ENCODE measurements around the gene NBPF1. TPM values are rescaled to one million over a fixed set of nuclear protein-coding genes. Genes with fewer than 3 reads are reported as not detected.
"Not testable (repeated sequence)": the region's sequence is repeated elsewhere in the genome, so short reads cannot be mapped to it uniquely, and the experiment has no call there.

Gene NBPF1
- total and polyA plus RNA-seq, 7 experiments from 2014 or later = 7.0 to 25.7 (median 16.0) TPM

DNA sequence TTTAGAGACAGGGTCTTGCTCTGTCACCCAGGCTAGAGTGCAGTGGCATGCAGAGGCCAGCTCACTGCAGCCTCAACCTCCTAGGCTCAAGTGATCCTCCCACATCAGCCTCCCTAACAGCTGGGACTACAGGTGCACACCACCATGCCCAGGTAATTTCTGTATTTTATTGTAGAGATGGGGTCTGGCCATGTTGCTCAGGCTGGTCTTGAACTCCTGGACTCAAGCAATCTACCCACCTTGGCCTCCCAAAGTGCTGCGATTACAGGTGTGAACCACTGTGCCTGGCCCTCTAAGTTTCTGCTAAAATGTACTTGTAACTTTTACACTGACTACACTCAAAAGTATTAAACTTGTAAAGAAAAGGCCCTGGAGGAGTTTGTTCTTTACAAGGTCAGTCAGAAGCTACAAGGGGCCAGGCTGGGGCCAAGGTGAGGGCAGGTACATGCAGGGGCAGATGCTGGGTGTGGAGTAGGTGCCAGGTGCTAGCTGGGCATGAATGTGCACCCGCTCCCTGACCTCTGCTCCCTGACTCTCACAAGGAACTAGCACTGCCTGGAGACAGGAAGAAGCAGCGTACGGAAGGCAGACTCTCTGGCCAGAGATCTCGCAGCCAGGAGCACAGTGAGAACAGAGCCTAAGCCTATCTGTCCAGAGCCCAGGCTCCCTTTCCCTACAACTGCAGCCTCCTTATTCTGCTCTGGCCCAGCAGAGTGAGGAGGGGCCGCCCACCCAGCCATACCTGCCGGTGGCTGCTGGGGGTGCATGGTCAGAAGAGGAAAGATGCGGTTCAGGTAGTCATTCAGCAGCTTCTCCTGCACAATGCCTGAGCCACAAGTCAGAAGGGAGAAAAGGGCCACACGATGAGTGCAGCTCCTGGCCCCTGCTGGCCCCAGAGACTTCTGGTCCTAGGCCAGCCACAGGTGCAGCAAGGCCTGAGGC lies 28.9 kb upstream of the NBPF1 start:
- H3K27me3 ChIP-seq (ENCODE audit: control insufficient read depth in 2 of 2, insufficient read depth in 2 of 2, low read length in 2 of 2); H3K36me3 Mint-ChIP-seq; ATAC-seq; H3K36me3 ChIP-seq (ENCODE audit: control insufficient read depth in 2 of 3, insufficient read depth in 3 of 3, low read length in 3 of 3); CTCF ChIA-PET; H3K27me3 Mint-ChIP-seq; H3K9me3 Mint-ChIP-seq; intact Hi-C loops (cut with micrococcal nuclease); H3K4me3 ChIP-seq (ENCODE audit: low read length); H3K9me3 ChIP-seq (ENCODE audit: control insufficient read depth in 2 of 3, low read length in 3 of 3); H3K4me1 Mint-ChIP-seq: not testable (repeated sequence)
- Histone ChIP-seq H3K27ac (ENCODE audit: low read depth, low read length) (peak overlapping the region; percentile 34), H3K4me1 (ENCODE audit: control insufficient read depth in 2 of 2, insufficient read depth in 2 of 2, low read length in 2 of 2) (peaks cover 21 to 27% of the 10 kb centered on the region in 2 donors)
- POLR2A ChIA-PET = interaction anchor here (1.2 kb wide), 1 partner anchor 263 kb away, joined by 3 read pairs; no protein-coding TSS in a partner anchor
- peak in 2 of 9 donors; percentile 5 to 37 for DNase-seq
- Mint-ChIP-seq H3K27ac (peak overlapping the region in 1 of 9 donors; percentile 26), H3K4me3 (peak overlapping the region in 1 of 10 donors; percentile 23)

DNA sequence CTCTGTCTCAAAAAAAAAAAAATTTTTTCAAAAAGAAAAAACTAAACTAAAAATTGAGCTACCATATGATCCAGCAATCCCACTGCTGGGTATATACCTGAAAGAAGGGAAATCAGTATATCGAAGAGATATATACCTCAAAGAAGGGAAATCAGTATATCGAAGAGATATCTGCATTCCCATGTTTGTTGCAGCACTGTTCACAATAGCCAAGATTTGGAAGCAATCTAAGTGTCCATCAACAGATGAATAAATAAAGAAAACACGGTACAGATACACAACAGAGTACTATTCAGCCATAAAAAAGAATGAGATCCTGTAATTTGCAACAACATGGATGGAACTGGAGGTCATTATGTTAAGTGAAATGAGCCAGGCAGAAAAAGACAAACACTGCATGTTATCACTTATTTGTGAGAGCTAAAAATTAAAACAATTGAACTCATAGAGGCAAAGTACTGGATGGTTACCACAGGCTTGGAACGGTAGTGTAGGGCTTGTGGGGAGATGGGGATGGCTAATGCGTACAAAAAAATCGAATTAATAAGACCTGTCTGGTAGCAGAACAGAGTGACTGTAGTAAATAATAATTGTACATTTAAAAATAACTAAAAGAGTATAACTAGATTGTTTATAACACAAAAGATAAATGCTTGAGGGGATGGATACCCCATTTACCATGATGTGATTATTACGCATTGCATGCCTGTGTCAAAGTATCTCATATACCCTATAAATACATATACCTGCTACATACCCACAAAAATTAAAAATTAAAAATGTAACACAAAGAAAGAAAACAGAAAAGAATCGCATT lies 28.0 kb upstream of the NBPF1 start:
- not testable (repeated sequence) for H3K27ac Mint-ChIP-seq, ATAC-seq

DNA sequence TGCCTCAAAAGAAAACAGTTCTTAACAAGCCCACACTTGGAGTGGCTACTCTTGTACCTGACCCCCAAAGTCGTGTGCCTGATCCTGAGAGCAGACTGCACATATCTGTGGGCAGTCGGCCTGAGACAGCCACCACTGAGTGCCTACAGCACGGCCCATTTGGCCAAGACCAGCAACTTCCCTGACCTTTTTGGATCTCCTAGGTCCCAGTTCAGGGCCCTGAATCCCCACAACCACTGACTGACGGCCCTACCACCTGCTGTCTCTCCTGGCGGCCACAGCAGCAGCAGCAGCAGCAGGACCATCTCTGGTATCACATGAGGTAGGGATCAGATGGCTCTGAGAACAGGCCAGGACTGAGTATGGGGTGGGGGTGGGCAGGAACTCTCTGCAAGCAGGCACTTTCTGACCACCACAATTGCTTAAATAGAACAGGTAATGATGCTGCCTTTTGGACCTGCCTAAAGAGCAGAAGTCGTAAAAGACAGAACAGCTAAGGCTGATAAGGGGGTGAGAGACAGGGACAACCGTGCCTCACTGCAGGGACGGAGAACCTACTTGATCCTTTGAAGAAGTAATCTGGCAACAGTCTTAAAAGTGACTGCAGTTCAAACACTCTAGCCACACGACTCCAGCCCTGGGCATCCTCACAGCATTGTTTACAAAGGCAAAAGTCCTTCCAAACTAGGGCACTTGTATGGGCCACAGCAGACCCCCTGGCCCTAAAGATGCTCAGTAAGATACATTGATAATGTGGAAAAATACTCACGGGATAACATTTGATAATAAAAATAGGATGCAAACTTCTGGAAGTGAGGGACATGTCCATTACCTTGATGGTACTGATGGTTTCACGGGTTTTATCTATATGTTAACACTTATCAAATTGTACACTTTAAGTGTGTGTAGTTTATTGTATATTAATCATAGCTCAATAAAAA lies 26.0 kb upstream of the NBPF1 start:
- H3K4me1 ChIP-seq (ENCODE audit: control insufficient read depth in 2 of 2, insufficient read depth in 2 of 2, low read length in 2 of 2) = peaks cover 13 to 15% of the 10 kb centered on the region in 2 donors
- H3K9me3 Mint-ChIP-seq; POLR2A ChIA-PET; H3K27me3 Mint-ChIP-seq; H3K27me3 ChIP-seq (ENCODE audit: control insufficient read depth in 2 of 2, insufficient read depth in 2 of 2, low read length in 2 of 2); H3K9me3 ChIP-seq (ENCODE audit: control insufficient read depth in 2 of 3, low read length in 3 of 3); H3K4me3 ChIP-seq (ENCODE audit: low read length); H3K27ac ChIP-seq (ENCODE audit: low read depth, low read length); ATAC-seq; H3K27ac Mint-ChIP-seq; CTCF ChIA-PET; intact Hi-C loops (cut with micrococcal nuclease); H3K4me1 Mint-ChIP-seq; H3K36me3 Mint-ChIP-seq; H3K4me3 Mint-ChIP-seq: not testable (repeated sequence)
- peak in 2 of 9 donors; percentile 8 to 29 for DNase-seq
- peaks cover 0 to 16% (median 0%) of the 10 kb centered on the region in 3 experiments for H3K36me3 ChIP-seq (ENCODE audit: control insufficient read depth in 2 of 3, insufficient read depth in 3 of 3, low read length in 3 of 3)

More for the DNA sequence above, 28.0 kb upstream of the NBPF1 start:
- POLR2A ChIA-PET; H3K27ac ChIP-seq (ENCODE audit: low read depth, low read length); H3K4me1 Mint-ChIP-seq; H3K27me3 Mint-ChIP-seq; intact Hi-C loops (cut with micrococcal nuclease); H3K4me3 ChIP-seq (ENCODE audit: low read length); H3K27me3 ChIP-seq (ENCODE audit: control insufficient read depth in 2 of 2, insufficient read depth in 2 of 2, low read length in 2 of 2); H3K36me3 Mint-ChIP-seq; DNase-seq; H3K4me3 Mint-ChIP-seq; H3K9me3 Mint-ChIP-seq; H3K9me3 ChIP-seq (ENCODE audit: control insufficient read depth in 2 of 3, low read length in 3 of 3); CTCF ChIA-PET: not testable (repeated sequence)
- H3K36me3 ChIP-seq (ENCODE audit: control insufficient read depth in 2 of 3, insufficient read depth in 3 of 3, low read length in 3 of 3) = peaks cover 0 to 10% (median 0%) of the 10 kb centered on the region in 3 experiments
- peaks cover 21 to 27% of the 10 kb centered on the region in 2 donors for H3K4me1 ChIP-seq (ENCODE audit: control insufficient read depth in 2 of 2, insufficient read depth in 2 of 2, low read length in 2 of 2)

DNA sequence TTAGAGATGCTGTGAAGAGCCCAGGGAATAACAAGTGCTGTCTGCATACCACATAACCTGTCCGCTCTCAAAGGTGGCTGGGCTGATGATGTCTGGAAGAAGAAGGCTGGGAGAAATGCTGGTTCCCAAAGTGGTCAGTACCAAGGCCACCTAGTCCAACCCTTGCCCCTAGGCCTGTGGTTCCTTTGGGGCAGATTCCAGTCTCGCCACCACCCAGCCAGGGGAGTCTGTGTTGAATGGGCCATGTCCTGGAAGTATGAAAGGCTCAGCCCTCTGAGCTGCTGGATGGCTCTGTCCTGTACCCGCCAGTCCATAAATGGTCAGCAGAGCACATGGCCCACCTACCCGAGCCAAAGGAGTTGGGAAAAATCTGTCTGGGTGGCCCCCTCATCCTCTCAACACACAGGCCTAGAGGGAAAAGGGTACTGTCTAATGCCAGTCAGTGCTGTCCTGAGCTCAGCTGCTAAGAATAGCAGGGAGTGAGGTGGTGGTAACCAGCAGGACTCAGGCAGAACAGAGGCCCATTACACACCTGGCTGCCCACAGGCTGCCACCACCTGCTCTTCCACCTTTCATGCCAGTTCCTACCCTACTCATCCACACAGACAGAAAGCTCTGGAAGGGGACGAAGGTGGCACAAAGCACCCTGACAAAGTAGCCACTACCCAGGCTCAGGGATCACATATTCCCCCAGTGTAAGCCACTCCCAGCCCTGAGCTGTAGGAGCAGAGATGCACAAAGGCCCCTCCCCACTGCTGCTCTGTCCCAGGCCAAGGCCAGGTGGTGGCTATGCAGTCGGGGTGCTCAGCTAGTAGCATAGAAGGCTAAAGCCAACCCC lies 24.8 kb upstream of the NBPF1 start:
- POLR2A ChIA-PET = interaction anchor here (0.6 kb wide), 1 partner anchor 28 kb away, joined by 4 read pairs; no protein-coding TSS in a partner anchor
- intact Hi-C loops (cut with micrococcal nuclease); H3K27me3 ChIP-seq (ENCODE audit: control insufficient read depth in 2 of 2, insufficient read depth in 2 of 2, low read length in 2 of 2); H3K4me3 Mint-ChIP-seq; H3K9me3 ChIP-seq (ENCODE audit: control insufficient read depth in 2 of 3, low read length in 3 of 3); H3K27ac Mint-ChIP-seq; H3K9me3 Mint-ChIP-seq; H3K4me3 ChIP-seq (ENCODE audit: low read length); H3K27me3 Mint-ChIP-seq; ATAC-seq; H3K4me1 ChIP-seq (ENCODE audit: control insufficient read depth in 2 of 2, insufficient read depth in 2 of 2, low read length in 2 of 2); H3K27ac ChIP-seq (ENCODE audit: low read depth, low read length); CTCF ChIA-PET: not testable (repeated sequence)
- H3K36me3 Mint-ChIP-seq = peaks cover 7 to 17% (median 9%) of the 10 kb centered on the region in 5 donors
- DNase-seq = peak in 2 of 9 donors; percentile 6 to 22
- H3K4me1 Mint-ChIP-seq = peaks cover 0 to 12% (median 0%) of the 10 kb centered on the region in 7 donors
- peaks cover 4 to 24% (median 6%) of the 10 kb centered on the region in 3 experiments for H3K36me3 ChIP-seq (ENCODE audit: control insufficient read depth in 2 of 3, insufficient read depth in 3 of 3, low read length in 3 of 3)

DNA sequence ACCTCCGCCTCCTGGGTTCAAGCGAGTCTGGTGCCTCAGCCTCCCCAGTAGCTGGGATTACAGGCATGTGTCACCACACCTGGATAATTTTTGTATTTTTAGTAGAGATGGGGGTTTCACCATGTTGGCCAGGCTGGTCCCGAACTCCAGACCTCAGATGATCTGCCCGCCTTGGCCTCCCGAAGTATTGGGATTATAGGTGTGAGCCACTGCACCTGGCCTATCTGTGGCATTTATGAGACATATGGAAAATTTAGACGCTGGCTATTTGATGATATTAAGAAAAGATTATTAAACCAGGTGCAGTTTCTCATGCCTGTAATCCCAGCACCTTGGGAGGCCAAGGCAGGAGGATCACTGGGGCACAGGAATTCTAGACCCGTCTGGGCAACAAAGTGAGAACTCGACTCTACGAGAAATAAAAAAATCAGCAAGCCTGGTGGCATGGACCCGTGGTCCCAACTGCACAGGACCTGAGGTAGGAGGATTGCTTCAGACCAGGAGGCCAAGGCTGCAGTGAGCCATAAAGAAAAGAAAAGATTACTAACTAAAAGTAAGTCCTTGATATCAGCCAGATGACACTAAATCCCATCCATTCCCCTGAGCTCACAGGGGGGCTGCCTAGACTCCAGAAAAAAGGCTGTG lies 23.3 kb upstream of the NBPF1 start:
- H3K27ac Mint-ChIP-seq; H3K9me3 ChIP-seq (ENCODE audit: control insufficient read depth in 2 of 3, low read length in 3 of 3); POLR2A ChIA-PET; H3K4me3 ChIP-seq (ENCODE audit: low read length); H3K4me1 Mint-ChIP-seq; H3K4me3 Mint-ChIP-seq; H3K9me3 Mint-ChIP-seq; ATAC-seq; H3K27me3 ChIP-seq (ENCODE audit: control insufficient read depth in 2 of 2, insufficient read depth in 2 of 2, low read length in 2 of 2); intact Hi-C loops (cut with micrococcal nuclease); H3K4me1 ChIP-seq (ENCODE audit: control insufficient read depth in 2 of 2, insufficient read depth in 2 of 2, low read length in 2 of 2); H3K27me3 Mint-ChIP-seq; H3K27ac ChIP-seq (ENCODE audit: low read depth, low read length): not testable (repeated sequence)
- peaks cover 8 to 32% (median 9%) of the 10 kb centered on the region in 5 donors for H3K36me3 Mint-ChIP-seq
- DNase-seq = peak in 2 of 9 donors; percentile 3 to 25
- CTCF ChIA-PET = interaction anchor here (0.7 kb wide), 1 partner anchor 442 kb away, joined by 5 read pairs; no protein-coding TSS in a partner anchor
- H3K36me3 ChIP-seq (ENCODE audit: control insufficient read depth in 2 of 3, insufficient read depth in 3 of 3, low read length in 3 of 3) = peaks cover 13 to 39% (median 20%) of the 10 kb centered on the region in 3 experiments
